ENCODE data around the gene NTN5. TPM values are rescaled to one million over a fixed set of nuclear protein-coding genes. Genes with fewer than 3 reads are reported as not detected.

The NTN5 gene
- polyA plus RNA-seq, 1 experiment, result 0.10 TPM

DNA sequence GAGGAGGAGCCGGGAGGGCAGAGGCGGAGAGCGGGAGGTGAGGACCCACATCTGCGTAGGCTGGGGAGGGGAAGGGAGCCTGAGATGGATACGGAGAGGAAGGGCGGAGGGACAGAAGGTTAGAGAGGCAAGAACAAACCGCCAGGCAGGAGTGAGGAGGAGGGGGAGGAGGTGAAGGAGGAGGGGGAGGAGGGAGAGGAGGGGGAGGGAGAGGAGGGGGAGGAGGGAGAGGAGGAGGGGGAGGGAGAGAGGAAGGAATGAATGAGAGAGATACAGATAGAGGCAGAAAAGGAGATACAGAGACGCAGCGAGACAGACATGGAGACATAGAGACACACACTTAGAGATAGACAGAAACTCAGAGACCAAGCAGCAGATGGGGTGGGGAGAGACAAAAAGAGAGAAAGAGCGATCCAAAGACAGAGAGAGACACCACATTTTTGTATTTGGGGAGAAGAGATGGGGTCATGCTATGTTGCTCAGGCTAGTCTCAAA, 26.0 kb downstream of the NTN5 start:
- Histone ChIP-seq H3K27ac (ENCODE audit: low read depth, low read length) (no peak overlapping the region), H3K4me3 (ENCODE audit: low read depth, low read length) (peak overlapping the region; percentile 44), H3K27me3 (ENCODE audit: control insufficient read depth, insufficient read depth, low read length) (peaks cover 2% of the 10 kb centered on the region), H3K9me3 (ENCODE audit: control insufficient read depth, insufficient read depth, low read length) (0 out of 2 replicates have a peak, but pooled peaks cover 6% of the 10 kb centered on the region)
- TF ChIP-seq, protein P1, sequence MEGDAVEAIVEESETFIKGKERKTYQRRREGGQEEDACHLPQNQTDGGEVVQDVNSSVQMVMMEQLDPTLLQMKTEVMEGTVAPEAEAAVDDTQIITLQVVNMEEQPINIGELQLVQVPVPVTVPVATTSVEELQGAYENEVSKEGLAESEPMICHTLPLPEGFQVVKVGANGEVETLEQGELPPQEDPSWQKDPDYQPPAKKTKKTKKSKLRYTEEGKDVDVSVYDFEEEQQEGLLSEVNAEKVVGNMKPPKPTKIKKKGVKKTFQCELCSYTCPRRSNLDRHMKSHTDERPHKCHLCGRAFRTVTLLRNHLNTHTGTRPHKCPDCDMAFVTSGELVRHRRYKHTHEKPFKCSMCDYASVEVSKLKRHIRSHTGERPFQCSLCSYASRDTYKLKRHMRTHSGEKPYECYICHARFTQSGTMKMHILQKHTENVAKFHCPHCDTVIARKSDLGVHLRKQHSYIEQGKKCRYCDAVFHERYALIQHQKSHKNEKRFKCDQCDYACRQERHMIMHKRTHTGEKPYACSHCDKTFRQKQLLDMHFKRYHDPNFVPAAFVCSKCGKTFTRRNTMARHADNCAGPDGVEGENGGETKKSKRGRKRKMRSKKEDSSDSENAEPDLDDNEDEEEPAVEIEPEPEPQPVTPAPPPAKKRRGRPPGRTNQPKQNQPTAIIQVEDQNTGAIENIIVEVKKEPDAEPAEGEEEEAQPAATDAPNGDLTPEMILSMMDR (IDR thresholded peaks at IDR 0.05; ENCODE audit: low read depth, low read length), result no peak
- no peak for DNase-seq (ENCODE audit: low read depth, low spot score)
- CTCF ChIA-PET, result interaction anchor here (1.3 to 2.3 kb wide), 3 partner anchors 141 to 197 kb away, joined by 3 to 19 read pairs (median 9); no protein-coding TSS in a partner anchor
- POLR2A ChIA-PET, result interaction anchor here (0.6 to 2.4 kb wide), 3 partner anchors 28 to 198 kb away, joined by 8 to 11 read pairs (median 10); partner anchors contain the start of genes RPL18 and SPHK2

DNA sequence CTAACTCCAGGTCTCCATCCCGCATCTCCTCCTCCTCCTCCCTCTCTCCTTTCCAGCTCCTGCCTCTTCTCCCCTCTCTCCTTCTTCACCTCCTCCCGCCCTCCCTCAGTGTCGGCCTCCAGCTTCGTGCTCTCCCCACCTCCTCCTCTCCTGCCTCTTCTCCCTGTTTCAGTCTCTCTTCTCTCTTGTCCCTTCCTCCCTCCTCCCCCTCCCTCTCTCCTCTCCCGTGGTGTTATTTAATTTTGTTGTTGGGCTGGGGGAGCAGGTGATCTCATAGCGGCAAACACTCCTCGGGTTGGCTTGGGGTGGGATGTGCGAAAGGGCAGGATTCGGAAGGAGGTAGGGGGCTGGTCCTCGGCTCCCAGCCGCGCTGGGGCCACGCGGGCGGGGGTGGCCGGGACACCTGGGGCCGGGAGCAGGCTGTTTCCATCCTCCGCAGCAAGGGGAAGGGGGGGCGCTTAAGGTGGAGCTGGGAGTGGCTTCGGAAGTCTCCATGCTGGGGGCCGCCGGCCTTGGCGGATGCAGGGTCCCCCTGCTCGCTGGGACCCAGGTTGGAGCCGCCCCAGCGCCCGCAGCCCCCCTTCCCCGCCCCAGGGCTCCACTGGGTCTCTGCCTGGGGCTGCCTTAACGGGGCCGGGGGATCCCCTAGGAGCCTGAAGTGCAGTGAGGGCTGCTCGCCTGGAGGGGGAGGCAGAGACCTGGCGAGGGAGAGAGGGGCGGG, 26.7 kb downstream of the NTN5 start, which contains the start of gene CA11:
Gene CA11 (minus strand): TSS at position 187 of the 721 bp plus-strand sequence. CDS start 555 bp downstream, outside the sequence.
- Histone ChIP-seq H3K27me3 (ENCODE audit: control insufficient read depth, insufficient read depth, low read length) (peaks cover 2% of the 10 kb centered on the region), H3K27ac (ENCODE audit: low read depth, low read length) (peak within 1 kb of the TSS; percentile 21), H3K4me3 (ENCODE audit: low read depth, low read length) (peak within 1 kb of the TSS; percentile 60), H3K9me3 (ENCODE audit: control insufficient read depth, insufficient read depth, low read length) (0 out of 2 replicates have a peak, but pooled peaks cover under 1% of the 10 kb centered on the region)
- no peak for DNase-seq (ENCODE audit: low read depth, low spot score)
- ChIA-PET CTCF (interaction anchor here (0.8 to 2.3 kb wide), 10 partner anchors 10 to 324 kb away, joined by 3 to 19 read pairs (median 6); partner anchors contain the start of gene HSD17B14), POLR2A (interaction anchor here (0.5 to 2.4 kb wide), 9 partner anchors 9 to 198 kb away, joined by 3 to 11 read pairs (median 5); partner anchors contain the start of genes DBP, RPL18 and SPHK2)
- TF ChIP-seq, protein P1 (IDR thresholded peaks at IDR 0.05; ENCODE audit: low read depth, low read length), result peak; percentile 84

DNA sequence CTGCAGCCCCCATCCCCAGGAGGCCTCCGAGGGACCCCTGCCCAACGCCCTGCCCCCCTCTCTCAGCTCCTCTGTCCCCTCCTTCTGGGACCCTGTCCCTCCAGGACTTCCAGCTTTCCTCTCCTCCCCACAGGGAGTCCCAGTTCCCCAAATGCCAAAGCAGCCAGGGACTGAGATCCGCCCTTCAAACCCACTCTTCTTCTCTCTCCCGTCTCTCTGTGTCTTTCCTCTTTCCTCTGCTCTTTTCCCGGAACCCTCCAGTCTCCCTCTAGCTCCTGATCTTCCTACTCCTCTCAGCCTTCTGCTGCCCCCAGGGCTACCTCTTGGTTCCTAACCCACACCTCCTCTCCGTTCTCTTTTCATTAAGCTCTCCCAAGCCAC, 27.2 kb downstream of the NTN5 start:
- TF ChIP-seq, protein P1 (IDR thresholded peaks at IDR 0.05; ENCODE audit: low read depth, low read length), result no peak
- Histone ChIP-seq H3K27me3 (ENCODE audit: control insufficient read depth, insufficient read depth, low read length) (peaks cover 2% of the 10 kb centered on the region), H3K9me3 (ENCODE audit: control insufficient read depth, insufficient read depth, low read length) (no peaks in the 10 kb centered on the region), H3K4me3 (ENCODE audit: low read depth, low read length) (peak overlapping the region; percentile 60), H3K27ac (ENCODE audit: low read depth, low read length) (no peak overlapping the region)
- no peak for DNase-seq (ENCODE audit: low read depth, low spot score)
- ChIA-PET POLR2A (interaction anchor here (0.6 to 2.4 kb wide), 7 partner anchors 9 to 192 kb away, joined by 3 to 11 read pairs (median 4); partner anchors contain the start of genes DBP, RPL18 and SPHK2), CTCF (interaction anchor here (0.8 to 2.3 kb wide), 10 partner anchors 11 to 325 kb away, joined by 3 to 19 read pairs (median 6); partner anchors contain the start of gene HSD17B14)

DNA sequence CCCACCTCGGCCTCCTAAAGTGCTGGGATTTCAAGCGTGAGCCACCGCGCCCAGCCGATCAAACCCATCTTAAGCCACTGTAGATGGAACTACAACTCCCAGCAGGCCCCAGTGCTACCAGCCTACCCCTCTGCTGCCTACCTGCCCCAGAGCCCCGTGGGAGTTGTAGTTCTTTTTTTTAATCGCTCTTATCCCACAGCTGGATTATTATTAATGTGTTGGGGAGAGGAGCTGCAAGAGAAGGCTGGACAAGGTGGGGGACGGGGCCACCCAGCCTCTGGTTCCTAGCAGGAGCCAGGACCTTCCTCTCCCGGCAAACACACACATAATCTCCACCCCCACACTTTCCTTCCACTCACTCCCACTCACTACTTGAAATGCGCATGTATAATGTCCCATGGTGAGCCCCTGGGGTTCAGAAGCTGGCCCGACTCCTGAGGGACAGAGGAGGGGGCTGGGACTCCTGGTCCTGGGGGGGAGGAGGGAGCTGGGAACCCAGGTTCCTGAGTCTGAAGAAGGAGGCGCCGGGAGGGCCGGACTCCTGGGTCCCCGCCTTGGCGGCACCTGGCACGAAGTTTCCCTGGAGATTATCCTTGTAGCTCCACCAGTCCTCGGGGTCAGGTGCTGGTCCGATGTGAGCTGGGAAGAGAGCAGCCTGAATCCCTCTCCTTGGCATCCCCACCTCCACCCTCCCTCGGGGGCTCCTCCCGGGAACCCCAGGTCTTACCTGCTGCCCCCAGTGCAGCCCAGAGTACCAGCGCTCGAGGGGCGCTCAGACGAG, 27.8 kb downstream of the NTN5 start:
- TF ChIP-seq, protein P1 (IDR thresholded peaks at IDR 0.05; ENCODE audit: low read depth, low read length), result no peak
- CTCF ChIA-PET, result interaction anchor here (0.6 to 2.3 kb wide), 11 partner anchors 11 to 443 kb away, joined by 3 to 19 read pairs (median 6); partner anchors contain the start of gene HSD17B14
- Histone ChIP-seq H3K4me3 (ENCODE audit: low read depth, low read length) (peak overlapping the region; percentile 60), H3K27me3 (ENCODE audit: control insufficient read depth, insufficient read depth, low read length) (peaks cover 2% of the 10 kb centered on the region), H3K9me3 (ENCODE audit: control insufficient read depth, insufficient read depth, low read length) (no peaks in the 10 kb centered on the region), H3K27ac (ENCODE audit: low read depth, low read length) (peak overlapping the region; percentile 21)
- no peak for DNase-seq (ENCODE audit: low read depth, low spot score)
- POLR2A ChIA-PET, result interaction anchor here (0.6 to 2.4 kb wide), 7 partner anchors 8 to 194 kb away, joined by 3 to 11 read pairs (median 3); partner anchors contain the start of genes DBP, RPL18 and SPHK2

Data from AG04450 (cell line).